Lung microvascular endothelial cell (primary cell): ENCODE measurements around the gene ALPI. TPM values are rescaled to one million over a fixed set of nuclear protein-coding genes. Genes with fewer than 3 reads are reported as not detected.

Experiments
- DNase-seq, 2 donors: peaks; one replicate each; pipeline versions ENCODE4 v3.0.0 to v3.0.0-alpha.2; 2010; ENCODE audit warnings: low read depth in 2 of 2
- total RNA-seq: library from RNA; depleted of rRNA; stranded (reverse); fragments of >200 nt; gene quantifications from 2 replicates; pipeline ENCODE4 v1.2.1, GENCODE V29; 2014

ALPI gene
- total RNA-seq, 1 donor from 2014 or later = not detected

DNA sequence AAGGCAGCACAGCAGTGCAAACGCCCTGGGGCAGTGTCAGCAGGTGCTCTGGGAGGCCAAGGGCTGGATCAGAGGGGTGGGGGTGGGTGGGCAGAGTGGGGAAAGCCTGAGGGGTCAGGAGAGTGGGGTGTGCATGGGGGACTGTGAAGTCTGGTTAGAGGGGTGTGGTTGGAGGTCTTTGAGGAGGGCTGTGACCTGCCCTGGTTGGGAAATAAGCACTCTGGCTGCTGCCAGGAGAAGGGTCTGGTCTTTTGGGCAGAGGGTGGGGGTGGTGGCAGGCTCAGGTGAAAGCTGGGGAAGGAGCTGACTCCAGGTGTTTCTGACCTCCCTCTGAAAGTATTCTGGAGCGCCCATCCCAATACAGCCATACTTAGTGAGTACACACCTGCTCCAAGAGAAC is 4.2 kb downstream of the ALPI start:
- no peak for DNase-seq

DNA sequence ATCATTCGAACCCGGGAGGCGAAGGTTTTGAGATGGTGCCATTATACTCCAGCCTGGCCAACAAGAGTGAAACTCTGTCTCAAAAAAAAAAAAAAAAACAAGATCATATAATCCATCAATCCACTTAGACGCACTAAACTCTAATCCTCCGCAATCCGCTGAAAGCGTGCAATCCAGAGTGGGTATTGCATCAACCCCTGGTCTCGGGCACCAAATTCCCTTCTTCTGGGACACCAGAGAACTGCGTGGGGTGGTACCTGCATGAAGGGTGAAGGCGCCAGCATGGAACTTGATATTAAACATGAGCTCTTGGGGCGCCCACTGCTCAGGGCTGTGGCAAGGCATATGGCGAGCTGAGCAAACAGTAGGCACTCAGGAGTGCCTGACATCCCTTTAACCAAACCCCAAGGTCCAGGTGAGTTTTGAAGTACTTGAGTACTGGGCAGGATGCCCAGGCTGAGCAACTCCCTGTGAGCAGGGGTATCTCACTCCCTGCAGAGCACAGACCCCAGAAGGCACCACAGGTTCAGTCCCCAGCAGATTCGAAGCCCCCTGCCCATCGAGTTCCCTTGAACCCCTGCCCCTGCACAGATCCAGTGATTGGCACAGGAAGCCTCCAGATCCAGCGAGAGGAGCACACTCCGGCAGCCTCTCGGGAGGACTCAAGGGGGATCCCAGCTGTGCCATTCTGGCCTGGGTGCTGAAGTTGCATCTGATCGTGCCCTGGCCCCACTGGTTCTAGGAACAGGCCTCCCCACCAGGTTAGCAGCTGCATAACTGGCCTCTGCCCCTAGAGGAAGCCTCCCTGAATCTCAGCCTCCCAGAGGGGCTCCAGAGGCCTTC is 8.0 kb downstream of the ALPI start:
- DNase-seq = no peak

DNA sequence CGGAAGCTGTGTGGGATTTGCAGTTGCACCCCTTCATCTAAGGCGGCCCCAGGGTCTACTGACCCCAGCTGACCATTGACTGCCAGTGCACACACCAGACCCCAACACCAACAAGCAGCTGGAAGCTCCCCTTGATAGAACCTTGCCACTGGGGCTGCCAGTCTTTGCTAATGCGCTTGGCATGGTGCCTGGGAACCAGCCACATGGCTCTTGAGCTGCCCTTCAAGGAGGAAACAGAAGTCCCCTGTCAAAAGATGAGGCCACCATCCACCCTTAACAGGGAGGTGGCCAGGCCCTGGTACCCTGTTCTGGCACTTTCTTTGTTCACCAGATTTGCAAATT is 8.6 kb downstream of the ALPI start:
- no peak for DNase-seq

DNA sequence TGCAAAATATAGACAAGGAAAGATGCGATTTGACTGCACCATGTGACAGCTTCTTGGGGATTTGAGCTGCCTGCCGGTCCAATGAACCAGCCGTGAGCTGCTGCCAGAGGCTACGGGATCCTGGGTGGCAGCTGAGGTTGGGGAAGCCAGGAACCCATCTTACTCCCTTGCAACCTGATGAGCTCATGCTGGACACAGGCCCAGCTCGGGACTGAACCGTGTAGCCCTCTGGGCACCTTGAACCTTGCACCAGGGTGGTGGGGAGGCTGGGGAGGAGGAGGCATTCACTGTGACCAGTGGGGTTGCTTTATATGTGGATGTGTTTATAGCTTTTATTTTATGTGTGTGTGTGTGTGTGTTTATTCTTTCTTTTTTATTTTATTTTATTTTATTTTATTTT is 9.1 kb downstream of the ALPI start:
- no peak for DNase-seq

DNA sequence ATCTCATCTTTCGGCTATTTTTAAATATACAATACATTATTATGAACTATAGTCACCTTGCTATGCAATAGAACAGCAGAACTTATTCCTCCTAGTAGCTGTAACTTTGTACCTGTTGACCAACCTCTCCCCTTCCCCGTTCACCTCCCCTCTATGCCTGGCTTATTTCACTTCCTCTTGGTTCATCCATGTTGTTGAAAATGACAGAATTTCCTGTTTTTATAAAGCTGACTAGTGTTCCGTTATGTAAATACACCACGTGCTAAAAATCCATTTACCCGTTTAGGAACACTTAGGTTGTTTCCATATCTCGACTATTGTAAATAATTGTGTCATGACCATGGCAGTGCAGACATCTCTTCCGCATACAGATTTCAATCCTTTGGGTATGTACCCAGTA is 10.3 kb downstream of the ALPI start:
- peak in 1 of 2 donors; percentile 14 for DNase-seq

- DNase-seq = peak in 1 of 2 donors; percentile 46
These were observed 17.5 kb downstream of the ALPI start for GRCh38 chr2:232473467-232473890.

GRCh38 chr2:232476045-232476444 is 20.1 kb downstream of the ALPI start:
- no peak for DNase-seq

GRCh38 chr2:232476791-232477190 is 20.8 kb downstream of the ALPI start:
- no peak for DNase-seq

GRCh38 chr2:232477751-232478510 is 22.0 kb downstream of the ALPI start:
- DNase-seq = no peak

GRCh38 chr2:232478571-232479340 is 22.8 kb downstream of the ALPI start:
- DNase-seq = no peak

- no peak for DNase-seq
These were observed 23.6 kb downstream of the ALPI start for GRCh38 chr2:232479341-232480200.

DNA sequence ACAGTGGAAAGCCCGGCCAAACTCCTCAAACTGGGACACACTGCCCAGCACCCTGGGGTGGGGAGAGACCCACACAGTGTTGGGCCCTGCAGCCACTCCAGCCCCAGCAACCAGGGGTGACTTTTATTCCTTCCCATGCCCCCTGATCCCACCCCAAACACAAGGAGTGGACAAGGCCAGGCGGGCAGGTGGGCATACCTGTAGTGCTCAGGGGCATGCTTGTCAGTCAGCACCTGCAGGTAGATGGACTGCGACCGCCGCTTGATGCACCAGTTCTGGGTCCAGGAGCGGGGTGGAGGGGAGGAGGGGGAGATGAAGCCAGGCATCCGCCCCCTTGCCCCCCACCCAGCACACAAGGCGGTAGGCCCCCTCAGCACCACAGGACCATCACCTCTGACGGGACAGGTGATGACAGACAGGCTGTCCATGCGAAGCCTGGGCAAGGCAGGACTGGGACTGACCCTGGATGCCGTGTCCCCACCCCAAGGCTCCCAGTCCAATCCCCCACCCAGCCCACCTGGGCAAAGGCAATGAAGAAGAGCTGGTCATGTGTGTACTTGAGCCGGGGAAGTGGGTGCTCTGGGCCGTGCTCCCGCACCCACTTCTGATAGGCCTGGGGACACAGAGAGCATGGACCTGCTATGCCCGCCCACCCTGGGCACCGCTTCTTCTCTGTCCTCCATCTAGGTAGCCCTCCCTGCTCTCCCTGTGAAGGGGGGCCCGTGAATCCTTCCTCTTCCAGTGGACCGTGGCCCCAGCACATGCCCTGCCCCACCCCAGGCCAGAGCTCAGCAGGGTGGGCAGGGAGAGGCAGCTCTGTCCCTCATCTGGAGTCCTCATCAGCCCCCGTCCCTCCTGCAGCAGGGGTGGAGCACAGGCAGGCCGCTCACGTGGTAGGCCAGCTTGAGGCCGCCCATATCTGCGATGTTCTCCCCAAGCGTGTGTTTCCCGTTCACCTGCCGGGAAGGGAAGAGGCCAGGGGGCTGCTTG is 24.5 kb downstream of the ALPI start:
- DNase-seq = no peak

- no peak for DNase-seq
These were observed 25.6 kb downstream of the ALPI start for GRCh38 chr2:232481322-232482140.

- no peak for DNase-seq
These were observed 26.6 kb downstream of the ALPI start for GRCh38 chr2:232482301-232483238.

GRCh38 chr2:232483311-232483922 is 27.5 kb downstream of the ALPI start:
- no peak for DNase-seq

- DNase-seq = no peak
These were observed 28.1 kb downstream of the ALPI start for GRCh38 chr2:232483923-232484627.
